Measurements from ENCODE around the gene BCAR3. TPM values are rescaled to one million over a fixed set of nuclear protein-coding genes. Genes with fewer than 3 reads are reported as not detected.

The BCAR3 gene
- total RNA-seq, 2 donors from 2014 or later: 32.7 to 48.7 TPM

DNA sequence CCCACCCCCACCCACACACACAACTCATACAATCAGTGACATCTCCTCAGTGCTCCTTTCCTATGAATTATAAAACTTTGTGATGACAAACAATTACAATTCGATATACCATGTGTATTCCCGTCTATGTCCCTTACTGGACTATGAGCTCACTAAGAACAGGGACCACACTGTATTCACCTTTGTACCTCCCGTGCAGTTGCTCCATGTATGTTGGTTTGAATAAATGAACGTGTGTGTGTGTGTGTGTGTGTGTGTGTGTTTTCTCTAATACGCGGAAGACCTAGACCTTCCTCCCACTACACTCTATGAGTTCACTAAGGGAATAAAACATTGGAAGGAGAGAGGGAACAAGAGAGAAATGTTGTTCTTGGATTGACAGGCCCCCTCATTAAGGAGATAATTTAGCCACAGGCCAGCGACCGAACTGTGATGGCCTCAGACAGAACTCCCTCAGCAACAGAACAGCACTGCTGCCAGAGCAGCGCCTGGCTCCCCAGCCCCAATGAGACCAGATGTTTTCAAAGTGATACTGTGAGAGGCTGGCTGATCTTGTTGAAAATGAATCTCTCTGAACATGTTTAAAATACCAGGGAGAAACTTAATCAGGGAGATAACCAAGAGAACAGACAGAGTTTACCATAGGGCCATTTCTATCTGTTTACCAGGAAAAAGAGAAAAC is 21.7 kb downstream of the BCAR3 start:
- Mint-ChIP-seq H3K27ac (no peak overlapping the region), H3K27me3 (ENCODE audit: insufficient read depth) (no peaks in the 10 kb centered on the region), H3K36me3 (ENCODE audit: low read depth) (peaks cover 75% of the 10 kb centered on the region), H3K4me1 (peaks cover 43% of the 10 kb centered on the region), H3K4me3 (no peak overlapping the region), H3K9me3 (peaks cover 2% of the 10 kb centered on the region)
- Histone ChIP-seq H3K27ac (ENCODE audit: low read depth, low read length) (no peak overlapping the region), H3K9me3 (ENCODE audit: control insufficient read depth, low read length) (peaks cover 19% of the 10 kb centered on the region), H3K27me3 (ENCODE audit: control insufficient read depth, insufficient read depth, low read length, poor library complexity, severe bottlenecking) (no peaks in the 10 kb centered on the region), H3K4me1 (ENCODE audit: control insufficient read depth, insufficient read depth, low read length) (peaks cover 14% of the 10 kb centered on the region), H3K36me3 (ENCODE audit: control insufficient read depth, insufficient read depth, low read length) (peaks cover 85% of the 10 kb centered on the region), H3K4me3 (ENCODE audit: low read length) (no peak overlapping the region), H3K9ac (ENCODE audit: extremely low read depth, low read length, poor library complexity, severe bottlenecking) (no peak overlapping the region)
- 78 to 93% methylated on average over 3 to 7 of the region's 9 CpGs for WGBS, 2 experiments (ENCODE audit: insufficient coverage in 1 of 2, insufficient read length in 1 of 2)
- no peak for DNase-seq
- TF ChIP-seq CTCF (conservative IDR thresholded peaks at IDR 0.05): no peak

- Histone ChIP-seq H3K27me3 (ENCODE audit: control insufficient read depth, insufficient read depth, low read length, poor library complexity, severe bottlenecking) (no peaks in the 10 kb centered on the region), H3K4me1 (ENCODE audit: control insufficient read depth, insufficient read depth, low read length) (no peaks in the 10 kb centered on the region), H3K27ac (ENCODE audit: low read depth, low read length) (no peak overlapping the region), H3K9ac (ENCODE audit: extremely low read depth, low read length, poor library complexity, severe bottlenecking) (no peak overlapping the region), H3K4me3 (ENCODE audit: low read length) (no peak overlapping the region), H3K9me3 (ENCODE audit: control insufficient read depth, low read length) (peaks cover 8% of the 10 kb centered on the region), H3K36me3 (ENCODE audit: control insufficient read depth, insufficient read depth, low read length) (peaks cover 90% of the 10 kb centered on the region)
- H3K9me3 Mint-ChIP-seq: no peaks in the 10 kb centered on the region
- WGBS, 2 experiments (ENCODE audit: insufficient coverage in 1 of 2, insufficient read length in 1 of 2): 95% methylated on average over 4 to 5 of the region's 5 CpGs
- H3K4me1 Mint-ChIP-seq: peaks cover 29% of the 10 kb centered on the region
- H3K36me3 Mint-ChIP-seq (ENCODE audit: low read depth): peaks cover 72% of the 10 kb centered on the region
- DNase-seq: no peak
- no peak overlapping the region for H3K4me3 Mint-ChIP-seq
- no peaks in the 10 kb centered on the region for H3K27me3 Mint-ChIP-seq (ENCODE audit: insufficient read depth)
- TF ChIP-seq CTCF (conservative IDR thresholded peaks at IDR 0.05): no peak
- H3K27ac Mint-ChIP-seq: no peak overlapping the region
Observed at GRCh38 chr1:93658188-93658587, 23.4 kb downstream of the BCAR3 start.

GRCh38 chr1:93656491-93656890 is 25.1 kb downstream of the BCAR3 start:
- no peaks in the 10 kb centered on the region for H3K9me3 Mint-ChIP-seq
- no peak for TF ChIP-seq CTCF (conservative IDR thresholded peaks at IDR 0.05)
- Histone ChIP-seq H3K4me1 (ENCODE audit: control insufficient read depth, insufficient read depth, low read length) (no peaks in the 10 kb centered on the region), H3K9ac (ENCODE audit: extremely low read depth, low read length, poor library complexity, severe bottlenecking) (no peak overlapping the region), H3K36me3 (ENCODE audit: control insufficient read depth, insufficient read depth, low read length) (peaks cover 94% of the 10 kb centered on the region), H3K4me3 (ENCODE audit: low read length) (no peak overlapping the region), H3K9me3 (ENCODE audit: control insufficient read depth, low read length) (no peaks in the 10 kb centered on the region), H3K27ac (ENCODE audit: low read depth, low read length) (no peak overlapping the region), H3K27me3 (ENCODE audit: control insufficient read depth, insufficient read depth, low read length, poor library complexity, severe bottlenecking) (no peaks in the 10 kb centered on the region)
- H3K36me3 Mint-ChIP-seq (ENCODE audit: low read depth): peaks cover 61% of the 10 kb centered on the region
- no peak overlapping the region for H3K27ac Mint-ChIP-seq
- DNase-seq: no peak
- H3K4me3 Mint-ChIP-seq: no peak overlapping the region
- WGBS, 2 experiments (ENCODE audit: insufficient coverage in 1 of 2, insufficient read length in 1 of 2): 86 to 94% methylated on average over 5 of the region's 5 CpGs
- H3K4me1 Mint-ChIP-seq: peaks cover 12% of the 10 kb centered on the region
- H3K27me3 Mint-ChIP-seq (ENCODE audit: insufficient read depth): no peaks in the 10 kb centered on the region
